Body of pancreas (tissue), 4 donors: ENCODE measurements around the gene SCGB1C2. TPM values are rescaled to one million over a fixed set of nuclear protein-coding genes. Genes with fewer than 3 reads are reported as not detected.

Source experiments
- ATAC-seq: fragments of 150-250 bp; one replicate; pipeline ENCODE4 v1.9.1; 2016
- DNase-seq, 4 donors: peaks; one replicate each; pipeline ENCODE4 v3.0.0-alpha.2; 2019
- H3K27ac ChIP-seq, 4 donors: fragments of 200-600 bp; sonication (generic); 1 replicate in 3 of 4; 2 replicates in 1 of 4; pipeline versions ENCODE4 v1.5.1 to v1.6.1; 2016 to 2019; ENCODE audit warnings: mild to moderate bottlenecking in 1 of 4, mixed read lengths in 1 of 4, moderate library complexity in 1 of 4
- H3K27me3 ChIP-seq, 2 donors: fragments of 200-600 bp; sonication (generic); one replicate each; pipeline ENCODE4 v1.6.0; 2016; ENCODE audit warnings: mild to moderate bottlenecking in 1 of 2
- H3K36me3 ChIP-seq, 2 donors: fragments of 200-600 bp; sonication (generic); replicated peaks in 1 of 2; 2 replicates each; pipeline ENCODE4 v1.5.1; 2016; ENCODE audit warnings: low read depth in 2 of 2; ENCODE audit not compliant: insufficient read depth in 1 of 2
- H3K4me1 ChIP-seq: fragments of 200-600 bp; sonication (generic); one replicate; pipeline ENCODE4 v1.6.0; 2016
- H3K4me3 ChIP-seq, 2 donors: fragments of 200-600 bp; sonication (generic); 1 replicate in 1 of 2; 2 replicates in 1 of 2; pipeline ENCODE4 v1.5.1; 2016 to 2019
- H3K9me3 ChIP-seq, 3 donors: fragments of 200-600 bp; sonication (generic); 1 replicate in 2 of 3; 2 replicates in 1 of 3; pipeline ENCODE4 v1.5.1; 2016
- CTCF ChIP-seq, 7 experiments: fragments of 450-650 bp in 4 of 7; fragments of 200-600 bp in 3 of 7; sonication (generic) in 3 of 7; IDR thresholded peaks; one replicate each; pipeline ENCODE4 v1.5.1; 2016 to 2019; ENCODE audit warnings: antibody characterized with exemption in 7 of 7
- POLR2A ChIP-seq, 3 donors: fragments of 450-650 bp; IDR thresholded peaks; one replicate each; pipeline ENCODE4 v1.6.1; 2016; ENCODE audit warnings: antibody characterized with exemption in 3 of 3, mild to moderate bottlenecking in 2 of 3
- WGBS, 2 donors: methylation state at CpG; one replicate each; pipeline ENCODE4 v1.1.5; 2017; 5-methylcytosine and 5-hydroxymethylcytosine counted together
- intact Hi-C: fragments of 100-400 bp; cut with DNase I; formaldehyde crosslinking; loops from one replicate; pipeline ENCODE4 v1.15.1; 2023
- total RNA-seq, 2 donors: library from RNA; depleted of rRNA; stranded (reverse); fragments of >200 nt; gene quantifications; one replicate each; pipeline ENCODE4 v1.1.0, GENCODE V29; 2016

SCGB1C2 gene
- total RNA-seq, 2 donors from 2014 or later, result not detected

GRCh38 chr17:181245-182049, 44.1 kb downstream of the SCGB1C2 start, which contains the start of gene DOC2B:
Gene DOC2B, minus strand, starts transcription at chr17:181650. Its CDS starts 171 bp downstream, at chr17:181479.
- peaks cover 51% of the 10 kb centered on the region for H3K4me1 ChIP-seq
- peak in 1 of 3 donors; percentile 38 for TF ChIP-seq POLR2A (IDR thresholded peaks at IDR 0.05)
- peak in 1 of 7 experiments; percentile 51 for TF ChIP-seq CTCF (IDR thresholded peaks at IDR 0.05)
- H3K4me3 ChIP-seq, result peak within 1 kb of the TSS in 1 of 2 donors; percentile 47
- peak; percentile 72 for ATAC-seq
- peak within 1 kb of the TSS; percentile 54 to 84 (median 80) for H3K27ac ChIP-seq
- intact Hi-C loops, result no loop called here
- DNase-seq, result peak; percentile 65 to 80 (median 74)
- no peaks in the 10 kb centered on the region for H3K9me3 ChIP-seq
- H3K27me3 ChIP-seq, result no peaks in the 10 kb centered on the region
- H3K36me3 ChIP-seq, result no peaks in the 10 kb centered on the region
- 2% methylated on average over 107 of the region's 120 CpGs; no CpG with 5 or more reads in 1 of the 2 donors for WGBS, 2 donors

GRCh38 chr17:182050-182751, 44.8 kb downstream of the SCGB1C2 start:
- intact Hi-C loops, result no loop called here
- no peak for TF ChIP-seq CTCF (IDR thresholded peaks at IDR 0.05)
- TF ChIP-seq POLR2A (IDR thresholded peaks at IDR 0.05), result peak; percentile 61 to 79 (median 74)
- H3K27me3 ChIP-seq, result no peaks in the 10 kb centered on the region
- H3K36me3 ChIP-seq, result no peaks in the 10 kb centered on the region
- WGBS, 2 donors, result 22 to 26% methylated on average over 9 to 17 of the region's 18 CpGs
- no peaks in the 10 kb centered on the region for H3K9me3 ChIP-seq
- no peak overlapping the region for H3K4me3 ChIP-seq
- peak; percentile 91 to 96 (median 95) for DNase-seq
- ATAC-seq, result peak; percentile 89
- H3K4me1 ChIP-seq, result peaks cover 51% of the 10 kb centered on the region
- peak overlapping the region; percentile 54 to 84 (median 80) for H3K27ac ChIP-seq

GRCh38 chr17:183021-183420, 45.7 kb downstream of the SCGB1C2 start:
- intact Hi-C loops, result no loop called here
- TF ChIP-seq POLR2A (IDR thresholded peaks at IDR 0.05) (no peak), CTCF (IDR thresholded peaks at IDR 0.05) (no peak)
- Histone ChIP-seq H3K36me3 (no peaks in the 10 kb centered on the region), H3K4me3 (no peak overlapping the region), H3K9me3 (no peaks in the 10 kb centered on the region), H3K27ac (peak overlapping the region; percentile 54 to 84 (median 80)), H3K27me3 (no peaks in the 10 kb centered on the region), H3K4me1 (peaks cover 51% of the 10 kb centered on the region)
- WGBS, 2 donors, result 29 to 45% methylated on average over 8 of the region's 8 CpGs
- ATAC-seq (peak; percentile 19), DNase-seq (peak in 3 of 4 donors; percentile 34 to 38 (median 36))

DNA sequence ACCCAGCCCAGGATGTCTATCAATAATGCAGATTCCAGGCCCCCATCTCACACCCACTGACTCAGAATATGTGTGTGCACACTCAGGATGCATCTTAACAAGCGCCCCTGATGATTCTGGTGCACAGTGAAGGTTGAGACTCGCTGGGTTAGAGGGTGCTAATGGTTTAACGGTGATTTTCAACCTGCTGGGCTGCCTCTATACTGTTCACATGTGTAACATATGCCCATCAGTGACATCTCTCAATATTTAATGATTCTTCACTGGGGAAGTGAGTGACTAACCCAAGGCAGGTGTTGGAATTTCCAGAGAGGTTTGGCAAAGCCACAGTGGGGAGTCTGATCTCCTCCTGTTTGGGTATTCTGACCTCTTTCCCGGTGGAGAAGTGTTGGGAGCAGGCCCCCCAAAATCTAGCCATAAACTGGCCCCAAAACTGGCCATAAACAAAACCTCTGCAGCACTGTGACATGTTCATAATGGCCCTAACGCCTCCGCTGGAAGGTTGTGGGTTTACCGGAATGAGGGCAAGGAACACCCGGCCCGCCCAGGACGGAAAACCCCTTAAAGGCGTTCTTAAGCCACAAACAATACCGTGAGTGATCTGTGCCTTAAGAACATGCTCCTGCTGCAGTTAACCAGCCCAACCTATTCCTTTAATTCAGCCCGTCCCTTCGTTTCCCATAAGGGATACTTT, 48.2 kb downstream of the SCGB1C2 start:
- 75 to 78% methylated on average over 12 to 14 of the region's 14 CpGs for WGBS, 2 donors

More for the DNA sequence above, 48.2 kb downstream of the SCGB1C2 start:
- H3K27ac ChIP-seq, result no peak overlapping the region
- no peak for TF ChIP-seq POLR2A (IDR thresholded peaks at IDR 0.05)
- TF ChIP-seq CTCF (IDR thresholded peaks at IDR 0.05), result no peak
- ATAC-seq, result no peak
- H3K9me3 ChIP-seq, result no peaks in the 10 kb centered on the region
- H3K4me3 ChIP-seq, result no peak overlapping the region
- H3K36me3 ChIP-seq, result no peaks in the 10 kb centered on the region
- H3K4me1 ChIP-seq, result peaks cover 30% of the 10 kb centered on the region
- intact Hi-C loops, result no loop called here
- H3K27me3 ChIP-seq, result no peaks in the 10 kb centered on the region
- DNase-seq, result no peak
